GM19238 (cell line): ENCODE measurements around the gene FN1.
"Not testable (repeated sequence)": the region's sequence is repeated elsewhere in the genome, so short reads cannot be mapped to it uniquely, and the experiment has no call there.

Source experiments
- DNase-seq: peaks from one replicate; pipeline ENCODE4 v3.0.0; 2011; ENCODE audit warnings: low spot score; ENCODE audit not compliant: insufficient read length

Gene FN1

GRCh38 chr2:215354771-215355695 is 80.8 kb downstream of the FN1 start:
- no peak for DNase-seq

DNA sequence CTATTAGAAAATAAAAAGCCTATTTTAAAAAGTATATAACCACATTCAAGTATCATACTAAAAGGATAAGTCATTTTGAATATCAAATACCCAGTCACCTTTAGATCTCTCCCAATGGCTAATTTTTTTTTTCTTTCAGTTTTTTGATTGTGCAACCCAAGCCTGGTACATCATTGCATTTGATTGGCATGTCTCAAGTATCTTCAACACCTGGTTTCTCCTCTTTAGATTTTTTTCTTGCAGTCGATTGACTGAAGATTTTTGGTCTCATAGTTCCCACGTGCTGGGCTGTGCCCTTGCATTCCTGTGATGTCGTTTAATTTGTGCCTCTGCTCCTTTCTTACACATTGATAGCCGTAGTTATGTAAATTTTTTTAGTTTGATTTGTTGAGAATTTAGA is 83.3 kb downstream of the FN1 start:
- DNase-seq: no peak

DNA sequence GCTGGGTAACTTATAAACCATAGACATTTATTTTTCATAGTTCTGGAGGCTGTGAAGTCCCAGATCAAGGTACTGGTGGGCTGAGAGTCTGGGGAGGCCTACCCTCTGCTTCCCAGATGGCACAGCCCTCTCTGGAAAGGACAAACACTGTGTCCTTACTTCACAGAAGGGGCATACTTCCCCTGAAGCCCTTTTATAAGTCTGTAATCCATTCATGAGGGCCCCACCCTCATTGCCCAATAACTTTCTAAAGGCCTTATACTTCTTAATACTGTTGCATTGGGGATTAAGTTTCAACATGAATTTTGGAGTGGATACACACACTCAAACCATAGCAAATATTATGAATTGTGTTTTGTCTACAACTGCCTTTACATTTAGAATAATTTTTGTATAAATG is 88.0 kb downstream of the FN1 start:
- no peak for DNase-seq

DNA sequence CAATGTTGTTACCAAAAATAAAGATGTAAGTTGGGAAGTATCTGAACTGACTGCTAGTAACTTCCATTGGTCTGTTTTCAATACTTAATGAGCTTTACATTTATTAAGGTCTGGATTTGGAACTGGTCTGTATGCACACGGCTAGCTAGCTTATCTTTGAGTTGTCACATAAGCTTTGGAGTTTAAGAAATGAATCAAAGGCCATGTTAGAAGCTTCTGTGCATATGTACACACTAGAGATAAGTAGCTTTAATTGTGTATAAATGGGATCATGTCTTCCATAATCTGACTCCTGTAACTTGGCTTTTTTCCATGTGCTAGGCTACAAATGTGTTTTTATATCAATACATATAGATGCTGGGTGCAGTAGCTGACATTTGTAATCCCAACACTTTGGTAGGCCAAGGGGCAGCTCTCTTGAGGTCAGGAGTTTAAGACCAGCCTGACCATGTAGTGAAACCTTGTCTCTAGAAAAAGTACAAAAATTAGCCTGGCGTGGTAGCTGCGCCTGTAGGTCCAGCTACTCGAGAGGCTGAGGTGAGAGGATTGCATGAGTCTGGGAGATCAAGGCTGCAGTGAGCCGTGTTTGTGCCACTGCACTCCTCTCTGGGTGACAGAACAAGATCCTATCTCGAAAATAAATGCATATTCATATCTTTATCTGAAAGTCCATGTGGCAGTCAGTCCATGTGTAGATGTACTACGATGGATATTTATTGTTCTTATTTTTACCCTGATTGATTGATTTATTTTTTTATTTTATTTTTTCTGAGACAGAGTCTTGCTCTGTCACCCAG is 96.8 kb downstream of the FN1 start:
- no peak for DNase-seq

GRCh38 chr2:215332872-215333595 is 102.8 kb downstream of the FN1 start:
- DNase-seq: no peak

GRCh38 chr2:215328066-215328465 is 107.8 kb downstream of the FN1 start:
- DNase-seq: no peak

DNA sequence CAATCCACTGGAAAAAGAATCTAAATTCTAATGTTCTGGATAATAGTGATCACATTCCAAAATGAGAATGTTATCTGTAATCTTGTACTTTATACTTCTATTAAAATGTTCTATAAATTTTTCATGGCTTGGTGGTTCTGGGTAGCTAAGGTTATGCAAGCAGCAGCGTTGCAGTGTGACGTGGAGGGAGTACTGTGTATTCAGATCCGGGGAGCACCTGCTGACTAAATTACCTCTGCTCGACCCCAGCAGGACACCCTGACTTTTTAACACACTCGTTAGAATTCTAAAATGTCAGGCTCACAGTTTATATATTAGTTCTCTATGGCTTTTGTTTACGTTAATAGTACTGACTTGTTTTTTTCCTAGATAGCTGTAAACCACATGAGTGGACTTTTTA is 111.1 kb downstream of the FN1 start:
- DNase-seq: no peak

- no peak for DNase-seq
Measured at GRCh38 chr2:215320679-215321078, 115.2 kb downstream of the FN1 start.

DNA sequence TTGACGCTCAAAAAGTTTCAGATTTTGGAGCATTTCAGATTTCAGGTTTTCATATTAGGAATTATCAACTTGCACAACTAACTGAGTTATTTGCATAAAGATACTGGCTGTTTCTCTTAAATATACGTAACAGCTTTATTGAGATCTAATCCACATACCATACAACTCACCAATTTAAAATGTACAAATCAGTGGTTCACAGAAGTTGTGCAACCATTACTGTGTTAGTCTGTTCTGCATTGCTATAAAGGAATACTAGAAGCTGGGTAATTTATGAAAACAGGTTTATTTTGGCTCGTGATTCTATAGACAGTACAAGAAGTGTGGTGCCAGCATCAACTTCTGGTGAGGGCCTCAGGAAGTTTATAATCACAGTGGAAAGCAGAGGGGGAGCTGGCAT is 115.8 kb downstream of the FN1 start:
- no peak for DNase-seq

DNA sequence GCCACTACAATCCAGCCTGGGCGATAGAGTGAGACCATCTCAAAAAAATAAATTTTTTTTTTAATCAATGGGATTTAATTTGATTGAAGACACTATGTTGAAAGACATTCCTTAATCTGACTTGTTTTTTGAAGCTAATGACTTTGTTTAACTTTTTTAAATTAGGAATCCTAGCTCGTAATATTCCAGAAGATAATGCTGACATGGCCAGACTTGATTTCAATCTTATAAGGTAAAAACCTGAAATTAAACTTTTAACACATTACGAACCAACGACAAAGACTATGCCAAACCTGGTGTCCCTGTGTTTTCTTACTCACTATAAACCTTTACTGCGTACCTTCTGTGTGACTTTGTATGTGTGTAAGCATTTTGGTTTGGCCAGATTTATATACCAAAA is 116.4 kb downstream of the FN1 start:
- DNase-seq: no peak

- DNase-seq: no peak
Measured at GRCh38 chr2:215316336-215316735, 119.5 kb downstream of the FN1 start.

GRCh38 chr2:215315301-215315700 is 120.6 kb downstream of the FN1 start:
- no peak for DNase-seq

DNA sequence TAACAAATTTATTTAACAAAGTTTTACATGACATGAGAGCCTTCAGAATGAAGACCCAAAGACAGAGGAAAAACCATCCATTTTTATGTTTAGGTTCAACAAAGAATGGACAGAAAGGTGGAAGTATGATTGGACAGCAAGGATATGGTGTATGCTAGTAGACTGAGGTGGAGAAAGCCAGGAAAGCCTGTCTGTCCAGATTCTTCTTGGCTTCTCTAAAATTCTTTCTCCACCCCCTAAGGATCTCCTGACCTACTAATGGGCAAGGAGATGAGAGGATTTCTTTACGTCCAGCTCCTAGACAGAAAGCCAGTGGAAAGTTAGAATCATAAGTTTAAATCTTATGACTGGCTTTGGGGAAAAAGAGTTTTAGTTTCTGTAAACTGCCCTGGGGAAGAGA is 121.0 kb downstream of the FN1 start:
- DNase-seq: no peak

- no peak for DNase-seq
Measured at GRCh38 chr2:215313255-215313613, 122.6 kb downstream of the FN1 start.

DNA sequence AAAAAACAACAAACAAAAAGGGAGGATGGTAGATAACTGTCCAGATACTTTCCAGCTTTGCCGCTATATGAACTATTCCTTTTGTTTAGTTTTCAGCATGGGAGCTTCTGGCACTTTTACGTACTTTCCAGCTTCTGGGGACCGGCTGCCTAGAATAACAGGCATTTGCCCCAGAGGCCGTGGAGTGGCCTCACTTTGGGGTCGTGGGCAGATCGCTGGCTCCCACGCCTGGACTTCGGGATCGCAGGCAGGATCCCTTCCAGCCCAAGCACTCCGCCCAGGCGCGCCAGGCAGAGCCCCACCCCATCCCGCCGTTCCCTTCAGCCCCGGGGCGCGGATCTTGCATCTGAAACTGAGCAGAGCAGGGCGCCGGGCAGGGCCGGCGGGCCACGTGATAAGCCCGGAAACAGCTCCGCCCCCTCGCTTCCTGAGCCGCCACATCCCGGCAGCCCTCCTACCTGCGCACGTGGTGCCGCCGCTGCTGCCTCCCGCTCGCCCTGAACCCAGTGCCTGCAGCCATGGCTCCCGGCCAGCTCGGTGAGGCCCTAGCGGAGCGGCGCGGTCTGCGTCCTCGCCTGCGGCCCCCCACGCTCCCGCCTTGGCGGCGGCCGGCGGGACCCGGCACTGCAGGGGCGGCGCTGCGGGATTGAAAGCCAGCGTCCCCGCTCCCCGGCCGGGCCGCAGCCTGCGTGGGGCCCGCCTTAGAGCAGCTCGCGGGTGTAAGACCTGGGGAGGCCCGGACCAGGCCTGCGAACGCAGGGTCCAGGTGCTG is 124.1 kb downstream of the FN1 start, which contains the start of gene ATIC:
Gene ATIC (plus strand): TSS at position 435 of the 772 bp plus-strand sequence. CDS start 84 bp downstream, at position 519.
- DNase-seq: peak; percentile 86

- DNase-seq: not testable (repeated sequence)
Measured at GRCh38 chr2:215311259-215311624, 124.6 kb downstream of the FN1 start.
